Activated gamma-delta T cell treated with anti-CD3 and anti-CD28 coated beads, Interleukin-2, amount 50 U/mL, for 16 hours (primary cell): ENCODE data around the gene KRT2.
"Not testable (repeated sequence)": the region's sequence is repeated elsewhere in the genome, so short reads cannot be mapped to it uniquely, and the experiment has no call there.

Experiments used
- DNase-seq: peaks from one replicate; pipeline ENCODE4 v3.0.0-alpha.2; 2020; ENCODE audit warnings: low read depth

KRT2 gene

GRCh38 chr12:52684431-52684830, 32.4 kb upstream of the KRT2 start:
- no peak for DNase-seq

GRCh38 chr12:52683575-52684300, 31.7 kb upstream of the KRT2 start:
- no peak for DNase-seq

- DNase-seq = no peak
These were observed 31.0 kb upstream of the KRT2 start for GRCh38 chr12:52682938-52683574.

- no peak for DNase-seq
These were observed 30.3 kb upstream of the KRT2 start for GRCh38 chr12:52682381-52682660.

GRCh38 chr12:52681526-52682380, 29.7 kb upstream of the KRT2 start:
- no peak for DNase-seq

GRCh38 chr12:52680363-52680762, 28.4 kb upstream of the KRT2 start, which contains the start of gene KRT1:
TSS of gene KRT1 (minus strand) at chr12:52680407. CDS start at chr12:52680348, 59 bp downstream.
- no peak for DNase-seq

GRCh38 chr12:52679875-52680274, 27.9 kb upstream of the KRT2 start:
- DNase-seq = no peak

GRCh38 chr12:52677671-52678070, 25.7 kb upstream of the KRT2 start:
- DNase-seq = no peak

- DNase-seq = no peak
These were observed 25.1 kb upstream of the KRT2 start for GRCh38 chr12:52677126-52677525.

- no peak for DNase-seq
These were observed 24.2 kb upstream of the KRT2 start for GRCh38 chr12:52676163-52676562.

- no peak for DNase-seq
These were observed 23.3 kb upstream of the KRT2 start for GRCh38 chr12:52675301-52675701.

- no peak for DNase-seq
These were observed 22.4 kb upstream of the KRT2 start for GRCh38 chr12:52674433-52674775.

GRCh38 chr12:52673713-52674432, 21.9 kb upstream of the KRT2 start:
- DNase-seq = no peak

- no peak for DNase-seq
These were observed 21.2 kb upstream of the KRT2 start for GRCh38 chr12:52673217-52673616.

GRCh38 chr12:52672321-52672933, 20.4 kb upstream of the KRT2 start:
- no peak for DNase-seq

GRCh38 chr12:52670961-52671360, 18.9 kb upstream of the KRT2 start:
- DNase-seq = no peak

GRCh38 chr12:52670506-52670905, 18.5 kb upstream of the KRT2 start:
- no peak for DNase-seq

- not testable (repeated sequence) for DNase-seq
These were observed 17.9 kb upstream of the KRT2 start for GRCh38 chr12:52669941-52670340.

GRCh38 chr12:52669426-52669825, 17.4 kb upstream of the KRT2 start:
- no peak for DNase-seq

GRCh38 chr12:52667931-52668330, 15.9 kb upstream of the KRT2 start:
- no peak for DNase-seq

GRCh38 chr12:52667509-52667908, 15.5 kb upstream of the KRT2 start:
- no peak for DNase-seq

- DNase-seq = no peak
These were observed 14.5 kb upstream of the KRT2 start for GRCh38 chr12:52666471-52666870.
